ENCODE measurements around the gene SLC7A6OS.
"Not testable (repeated sequence)": the region's sequence is repeated elsewhere in the genome, so short reads cannot be mapped to it uniquely, and the experiment has no call there.

Gene SLC7A6OS

GRCh38 chr16:68298907-68299561 is 11.7 kb downstream of the SLC7A6OS start:
- FAIRE-seq = no peak
- peak; percentile 69 for DNase-seq (ENCODE audit: low spot score)

- FAIRE-seq (no peak), DNase-seq (ENCODE audit: low spot score) (no peak)
These were observed 12.4 kb downstream of the SLC7A6OS start for GRCh38 chr16:68298312-68298711.

- FAIRE-seq (no peak), DNase-seq (ENCODE audit: low spot score) (no peak)
These were observed 12.8 kb downstream of the SLC7A6OS start for GRCh38 chr16:68297908-68298307.

- no peak for FAIRE-seq
- no peak for DNase-seq (ENCODE audit: low spot score)
These were observed 14.1 kb downstream of the SLC7A6OS start for GRCh38 chr16:68296693-68297092.

GRCh38 chr16:68296291-68296690 is 14.5 kb downstream of the SLC7A6OS start:
- FAIRE-seq (no peak), DNase-seq (ENCODE audit: low spot score) (no peak)

GRCh38 chr16:68292425-68292824 is 18.3 kb downstream of the SLC7A6OS start:
- DNase-seq (ENCODE audit: low spot score) (no peak), FAIRE-seq (no peak)

GRCh38 chr16:68291227-68291626 is 19.5 kb downstream of the SLC7A6OS start:
- DNase-seq (ENCODE audit: low spot score) = no peak
- no peak for FAIRE-seq

GRCh38 chr16:68290450-68290849 is 20.3 kb downstream of the SLC7A6OS start:
- DNase-seq (ENCODE audit: low spot score) (no peak), FAIRE-seq (no peak)

- DNase-seq (ENCODE audit: low spot score) = no peak
These were observed 21.0 kb downstream of the SLC7A6OS start for GRCh38 chr16:68289621-68290329.

GRCh38 chr16:68289202-68289601 is 21.5 kb downstream of the SLC7A6OS start:
- FAIRE-seq (no peak), DNase-seq (ENCODE audit: low spot score) (no peak)

More at GRCh38 chr16:68289621-68290329, 21.0 kb downstream of the SLC7A6OS start:
- FAIRE-seq = no peak

- not testable (repeated sequence) for FAIRE-seq; DNase-seq (ENCODE audit: low spot score)
These were observed 21.9 kb downstream of the SLC7A6OS start for GRCh38 chr16:68288796-68289195.

GRCh38 chr16:68288252-68288650 is 22.5 kb downstream of the SLC7A6OS start:
- DNase-seq (ENCODE audit: low spot score) (no peak), FAIRE-seq (no peak)

GRCh38 chr16:68287276-68288251 is 23.2 kb downstream of the SLC7A6OS start:
- peak; percentile 73 for DNase-seq (ENCODE audit: low spot score)
- FAIRE-seq = peak; percentile 72

- FAIRE-seq (no peak), DNase-seq (ENCODE audit: low spot score) (no peak)
These were observed 24.3 kb downstream of the SLC7A6OS start for GRCh38 chr16:68286153-68287074.

GRCh38 chr16:68285683-68286082 is 25.1 kb downstream of the SLC7A6OS start:
- DNase-seq (ENCODE audit: low spot score) = no peak
- no peak for FAIRE-seq

- no peak for FAIRE-seq
These were observed 25.9 kb downstream of the SLC7A6OS start for GRCh38 chr16:68284847-68285246.

GRCh38 chr16:68283801-68284598 is 26.7 kb downstream of the SLC7A6OS start:
- FAIRE-seq (no peak), DNase-seq (ENCODE audit: low spot score) (no peak)

More at GRCh38 chr16:68284847-68285246, 25.9 kb downstream of the SLC7A6OS start:
- no peak for DNase-seq (ENCODE audit: low spot score)

GRCh38 chr16:68283346-68283745 is 27.4 kb downstream of the SLC7A6OS start:
- FAIRE-seq (no peak), DNase-seq (ENCODE audit: low spot score) (no peak)

GRCh38 chr16:68282064-68282452 is 28.7 kb downstream of the SLC7A6OS start:
- FAIRE-seq = no peak
- no peak for DNase-seq (ENCODE audit: low spot score)

Measured in RCC 7860 (cell line).